GM12891 (cell line): Measurements from ENCODE around the gene RTL9.

Experiments used
- DNase-seq: peaks from one replicate; pipeline ENCODE4 v3.0.0; 2011; ENCODE audit warnings: low spot score; ENCODE audit not compliant: insufficient read length
- FAIRE-seq: peaks from 2 replicates; lab custom pipeline; 2011; peaks lifted over from hg19 to GRCh38; lab: Jason Lieb, UNC
- PAX5 ChIP-seq: IDR thresholded peaks from 2 replicates; pipeline ENCODE4 v1.6.1; 2011; ENCODE audit warnings: low read length, moderate library complexity, mild to moderate bottlenecking; ENCODE audit not compliant: insufficient read depth, severe bottlenecking
- POLR2A ChIP-seq: IDR thresholded peaks from 2 replicates; pipeline ENCODE4 v1.6.1; 2011; ENCODE audit warnings: low read depth, low read length, control low read depth
- POLR2AphosphoS5 ChIP-seq: IDR thresholded peaks from 2 replicates; pipeline ENCODE4 v1.6.1; 2011; ENCODE audit warnings: low read depth, low read length, control low read depth
- POU2F2 ChIP-seq: IDR thresholded peaks from 2 replicates; pipeline ENCODE4 v1.6.1; 2011; ENCODE audit warnings: low read depth, mild to moderate bottlenecking, control low read depth, low read length, moderate library complexity
- SPI1 ChIP-seq: IDR thresholded peaks from 2 replicates; pipeline ENCODE4 v1.6.1; 2011; ENCODE audit warnings: low read depth, low read length, control low read depth
- TAF1 ChIP-seq: IDR thresholded peaks from 2 replicates; pipeline ENCODE4 v1.6.1; 2011; ENCODE audit warnings: low read depth, low read length, control low read depth

RTL9 gene

GRCh38 chrX:110338935-110339334 is 19.7 kb upstream of the RTL9 start:
- no peak for TF ChIP-seq TAF1
- TF ChIP-seq PAX5, result no peak
- no peak for TF ChIP-seq SPI1
- no peak for TF ChIP-seq POU2F2
- no peak for DNase-seq
- FAIRE-seq, result no peak

- FAIRE-seq (peak; percentile 23), DNase-seq (no peak)
- TF ChIP-seq SPI1, result no peak
- TF ChIP-seq POU2F2, result no peak
- TF ChIP-seq TAF1, result no peak
- no peak for TF ChIP-seq POLR2AphosphoS5
These were observed 17.2 kb upstream of the RTL9 start for GRCh38 chrX:110341189-110342035.

GRCh38 chrX:110346681-110347080 is 12.0 kb upstream of the RTL9 start:
- DNase-seq, result no peak
- TF ChIP-seq POU2F2 (no peak), POLR2AphosphoS5 (no peak), PAX5 (no peak), TAF1 (no peak), SPI1 (no peak), POLR2A (no peak)
- FAIRE-seq, result no peak

GRCh38 chrX:110359273-110359672 is 625 bp downstream of the RTL9 start:
- FAIRE-seq, result no peak

GRCh38 chrX:110363244-110363643 is 4.6 kb downstream of the RTL9 start:
- FAIRE-seq, result no peak
- DNase-seq, result no peak

More at GRCh38 chrX:110359273-110359672, 625 bp downstream of the RTL9 start:
- TF ChIP-seq TAF1 (no peak), PAX5 (no peak), POLR2AphosphoS5 (no peak), POLR2A (no peak)
- no peak for DNase-seq

GRCh38 chrX:110373310-110373709 is 14.7 kb downstream of the RTL9 start:
- TF ChIP-seq SPI1, result no peak
- TF ChIP-seq TAF1, result no peak
- TF ChIP-seq PAX5, result no peak
- no peak for TF ChIP-seq POU2F2
- no peak for TF ChIP-seq POLR2A
- no peak for TF ChIP-seq POLR2AphosphoS5
- FAIRE-seq (peak; percentile 13), DNase-seq (no peak)

More at GRCh38 chrX:110363244-110363643, 4.6 kb downstream of the RTL9 start:
- no peak for TF ChIP-seq POLR2AphosphoS5
- no peak for TF ChIP-seq PAX5
- no peak for TF ChIP-seq TAF1
- TF ChIP-seq POLR2A, result no peak
- TF ChIP-seq POU2F2, result no peak
- TF ChIP-seq SPI1, result no peak

- FAIRE-seq, result peak; percentile 82
- TF ChIP-seq POLR2AphosphoS5 (no peak), POLR2A (no peak), SPI1 (no peak), TAF1 (no peak), PAX5 (no peak), POU2F2 (no peak)
- no peak for DNase-seq
These were observed 15.9 kb downstream of the RTL9 start for GRCh38 chrX:110374559-110374958.

GRCh38 chrX:110381216-110381615 is 22.6 kb downstream of the RTL9 start:
- DNase-seq (no peak), FAIRE-seq (no peak)
- TF ChIP-seq TAF1 (no peak), POLR2AphosphoS5 (no peak), POU2F2 (no peak), PAX5 (no peak), SPI1 (no peak), POLR2A (no peak)

- DNase-seq, result no peak
- TF ChIP-seq SPI1 (no peak), PAX5 (no peak), POU2F2 (no peak), POLR2AphosphoS5 (no peak), TAF1 (no peak), POLR2A (no peak)
- no peak for FAIRE-seq
These were observed 24.8 kb downstream of the RTL9 start for GRCh38 chrX:110383414-110383813.

GRCh38 chrX:110384490-110384889 is 25.8 kb downstream of the RTL9 start:
- TF ChIP-seq POLR2AphosphoS5 (no peak), PAX5 (no peak), POU2F2 (no peak), TAF1 (no peak), SPI1 (no peak), POLR2A (no peak)
- DNase-seq (no peak), FAIRE-seq (no peak)
